ENCODE results near the gene ANP32E. TPM values are rescaled to one million over a fixed set of nuclear protein-coding genes. Genes with fewer than 3 reads are reported as not detected.
A peak's percentile ranks its signal among the peaks of the same experiment; 100 is the strongest.

Gene ANP32E
- total and polyA plus RNA-seq, 9 of the 15 experiments (the other 6 are each of a cell fraction or from before 2014, with no cell fraction given) = 60.4 to 197 (median 104) TPM

- TF ChIP-seq HES1 (IDR thresholded peaks at IDR 0.05; ENCODE audit: low read depth) = 0 out of 2 replicates have a peak, but pooled peaks have one; percentile 26
- TF ChIP-seq FOXA1 (IDR thresholded peaks at IDR 0.05; ENCODE audit: borderline replicate concordance) = no peak
- TF ChIP-seq, protein P1, sequence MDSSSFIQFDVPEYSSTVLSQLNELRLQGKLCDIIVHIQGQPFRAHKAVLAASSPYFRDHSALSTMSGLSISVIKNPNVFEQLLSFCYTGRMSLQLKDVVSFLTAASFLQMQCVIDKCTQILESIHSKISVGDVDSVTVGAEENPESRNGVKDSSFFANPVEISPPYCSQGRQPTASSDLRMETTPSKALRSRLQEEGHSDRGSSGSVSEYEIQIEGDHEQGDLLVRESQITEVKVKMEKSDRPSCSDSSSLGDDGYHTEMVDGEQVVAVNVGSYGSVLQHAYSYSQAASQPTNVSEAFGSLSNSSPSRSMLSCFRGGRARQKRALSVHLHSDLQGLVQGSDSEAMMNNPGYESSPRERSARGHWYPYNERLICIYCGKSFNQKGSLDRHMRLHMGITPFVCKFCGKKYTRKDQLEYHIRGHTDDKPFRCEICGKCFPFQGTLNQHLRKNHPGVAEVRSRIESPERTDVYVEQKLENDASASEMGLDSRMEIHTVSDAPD (CRISPR knock-in tag; IDR thresholded peaks at IDR 0.05) = no peak
- TF ChIP-seq SMARCC2 (IDR thresholded peaks at IDR 0.05; ENCODE audit: low read depth) = no peak
- TF ChIP-seq CEBPG (CRISPR knock-in tag; IDR thresholded peaks at IDR 0.05) = no peak
- TF ChIP-seq CEBPG (tag; conservative IDR thresholded peaks at IDR 0.05 in 1 of 2, IDR thresholded peaks at IDR 0.05 in 1 of 2) = no peak
- no peak for TF ChIP-seq ZKSCAN3 (CRISPR knock-in tag; IDR thresholded peaks at IDR 0.05)
- TF ChIP-seq CBX3 (IDR thresholded peaks at IDR 0.05; ENCODE audit: borderline replicate concordance in 1 of 2, low read length in 2 of 2) = no peak
- TF ChIP-seq ELF4 (CRISPR knock-in tag; IDR thresholded peaks at IDR 0.05) = 0 out of 2 replicates have a peak, but pooled peaks have one; percentile 5
- TF ChIP-seq MCM3 (IDR thresholded peaks at IDR 0.05) = no peak
- TF ChIP-seq ZNF175 (CRISPR knock-in tag; IDR thresholded peaks at IDR 0.05; ENCODE audit: low read depth) = no peak
- TF ChIP-seq CAMTA2 (CRISPR knock-in tag; conservative IDR thresholded peaks at IDR 0.05) = no peak
- no peak; a peak in 1 of 4 replicates for TF ChIP-seq ZNF318 (IDR thresholded peaks at IDR 0.05; ENCODE audit: borderline replicate concordance in 1 of 2, low read depth in 1 of 2)
- TF ChIP-seq FOXJ2 (tag; IDR thresholded peaks at IDR 0.05) = no peak
- TF ChIP-seq ZNF124 (CRISPR knock-in tag; IDR thresholded peaks at IDR 0.05) = no peak
These were observed 1.2 kb downstream of the ANP32E start (continued) for GRCh38 chr1:150234566-150235293.

All from K562 (cell line).